ENCODE measurements around the gene CORT.
A peak's percentile ranks its signal among the peaks of the same experiment; 100 is the strongest.
"Not testable (repeated sequence)": the region's sequence is repeated elsewhere in the genome, so short reads cannot be mapped to it uniquely, and the experiment has no call there.

The CORT gene, protein sequence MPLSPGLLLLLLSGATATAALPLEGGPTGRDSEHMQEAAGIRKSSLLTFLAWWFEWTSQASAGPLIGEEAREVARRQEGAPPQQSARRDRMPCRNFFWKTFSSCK

GRCh38 chr1:10449751-10450150 is at the start of gene CORT:
TSS of gene CORT (plus strand) at chr1:10450031. CDS start at chr1:10450224, 193 bp downstream.
- no peak for DNase-seq

- DNase-seq = no peak
These were observed 48.5 kb upstream of the CORT start for GRCh38 chr1:10401281-10401680.

GRCh38 chr1:10402729-10403274 is 47.0 kb upstream of the CORT start:
- no peak for DNase-seq

- DNase-seq = no peak
These were observed 42.6 kb upstream of the CORT start for GRCh38 chr1:10407201-10407600.

GRCh38 chr1:10415211-10415930 is 34.5 kb upstream of the CORT start:
- peak; percentile 39 for DNase-seq

DNA sequence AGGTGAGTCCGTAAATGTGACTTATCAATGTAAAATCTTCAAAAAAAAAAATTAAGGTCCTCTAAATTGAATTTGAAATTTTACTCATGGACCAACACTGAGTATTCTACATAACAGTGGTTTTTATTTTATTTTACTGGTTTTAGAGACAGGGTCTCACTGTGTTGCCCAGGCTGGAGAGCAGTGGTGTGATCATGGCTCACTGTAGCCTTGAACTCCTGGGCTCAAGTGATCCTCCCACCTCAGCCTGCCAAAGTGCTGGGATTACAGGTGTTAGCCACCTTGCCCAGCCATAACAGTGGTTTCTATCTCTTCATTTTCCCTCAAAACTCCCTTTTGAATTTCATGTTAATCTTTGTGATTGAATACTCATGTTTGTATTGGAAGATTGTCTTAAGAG is 33.9 kb upstream of the CORT start:
- not testable (repeated sequence) for DNase-seq

DNA sequence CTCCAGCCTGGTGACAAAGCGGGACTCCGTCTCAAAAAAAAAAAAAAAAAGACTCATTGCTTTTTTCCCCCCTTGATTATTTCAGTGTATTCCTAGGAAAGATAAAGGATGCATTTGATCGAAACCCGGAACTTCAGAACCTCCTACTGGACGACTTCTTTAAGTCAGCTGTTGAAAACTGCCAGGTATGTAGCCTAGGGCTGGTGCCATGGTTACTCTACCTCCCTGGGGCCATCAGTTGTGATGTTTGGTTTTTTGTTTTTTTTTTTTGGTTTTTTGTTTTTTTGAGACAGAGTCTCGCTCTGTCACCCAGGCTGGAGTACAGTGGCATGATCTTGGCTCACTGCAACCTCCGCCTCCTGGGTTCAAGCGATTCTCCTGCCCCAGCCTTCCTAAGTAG is 31.1 kb upstream of the CORT start:
- DNase-seq = not testable (repeated sequence)

DNA sequence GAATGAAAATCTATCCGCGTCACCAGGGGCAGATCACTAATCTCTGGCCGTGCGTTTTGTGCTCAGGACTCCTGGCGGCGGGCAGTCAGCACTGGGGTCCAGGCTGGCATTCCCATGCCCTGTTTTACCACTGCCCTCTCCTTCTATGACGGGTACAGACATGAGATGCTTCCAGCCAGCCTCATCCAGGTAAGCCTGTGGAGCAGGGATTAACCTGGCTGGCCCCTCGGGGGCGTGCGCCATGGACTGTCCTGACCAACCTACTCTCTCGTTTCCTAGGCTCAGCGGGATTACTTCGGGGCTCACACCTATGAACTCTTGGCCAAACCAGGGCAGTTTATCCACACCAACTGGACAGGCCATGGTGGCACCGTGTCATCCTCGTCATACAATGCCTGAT is 30.5 kb upstream of the CORT start:
- no peak for DNase-seq

- no peak for DNase-seq
These were observed 28.2 kb upstream of the CORT start for GRCh38 chr1:10421637-10422036.

GRCh38 chr1:10424034-10424433 is 25.8 kb upstream of the CORT start:
- DNase-seq = no peak

GRCh38 chr1:10424651-10425050 is 25.2 kb upstream of the CORT start:
- no peak for DNase-seq

GRCh38 chr1:10425826-10426534 is 23.9 kb upstream of the CORT start:
- not testable (repeated sequence) for DNase-seq

GRCh38 chr1:10426535-10426848 is 23.3 kb upstream of the CORT start:
- not testable (repeated sequence) for DNase-seq

DNA sequence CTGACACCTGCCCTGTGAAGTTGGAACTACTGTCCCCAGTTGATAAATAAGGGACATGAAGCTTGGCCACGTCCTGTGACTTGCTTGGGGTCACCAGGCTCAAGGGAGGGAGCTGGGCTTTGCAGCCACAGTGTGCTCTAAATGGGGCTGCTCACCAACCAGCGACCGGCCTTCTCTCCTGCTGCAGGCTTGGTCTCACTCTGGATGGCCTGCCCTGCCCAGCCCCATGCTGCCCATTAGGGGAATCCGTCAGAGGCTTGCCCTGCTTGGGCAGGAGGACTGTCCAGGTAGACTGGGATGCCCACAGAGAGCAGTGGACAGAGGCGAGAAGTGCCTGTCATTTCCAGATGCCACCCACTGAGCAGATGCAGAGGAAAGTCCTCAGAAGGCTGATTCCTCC is 20.8 kb upstream of the CORT start:
- DNase-seq = no peak

DNA sequence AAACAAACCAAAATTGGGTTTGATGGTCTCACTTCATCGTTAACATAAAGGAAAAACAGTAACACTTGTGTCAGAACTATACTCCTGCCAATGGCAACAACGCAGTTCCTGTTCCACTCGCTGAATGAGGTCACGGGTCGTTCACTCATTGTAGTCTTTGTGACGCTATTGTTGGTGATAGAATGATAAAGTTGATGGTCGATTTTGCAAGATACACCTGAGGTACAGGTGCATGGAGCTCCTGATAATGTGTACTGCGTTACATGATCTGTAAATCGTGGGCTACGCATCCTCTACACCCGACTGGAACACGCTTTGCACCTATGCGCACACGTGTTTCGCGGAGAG is 20.0 kb upstream of the CORT start:
- DNase-seq = peak; percentile 27

DNA sequence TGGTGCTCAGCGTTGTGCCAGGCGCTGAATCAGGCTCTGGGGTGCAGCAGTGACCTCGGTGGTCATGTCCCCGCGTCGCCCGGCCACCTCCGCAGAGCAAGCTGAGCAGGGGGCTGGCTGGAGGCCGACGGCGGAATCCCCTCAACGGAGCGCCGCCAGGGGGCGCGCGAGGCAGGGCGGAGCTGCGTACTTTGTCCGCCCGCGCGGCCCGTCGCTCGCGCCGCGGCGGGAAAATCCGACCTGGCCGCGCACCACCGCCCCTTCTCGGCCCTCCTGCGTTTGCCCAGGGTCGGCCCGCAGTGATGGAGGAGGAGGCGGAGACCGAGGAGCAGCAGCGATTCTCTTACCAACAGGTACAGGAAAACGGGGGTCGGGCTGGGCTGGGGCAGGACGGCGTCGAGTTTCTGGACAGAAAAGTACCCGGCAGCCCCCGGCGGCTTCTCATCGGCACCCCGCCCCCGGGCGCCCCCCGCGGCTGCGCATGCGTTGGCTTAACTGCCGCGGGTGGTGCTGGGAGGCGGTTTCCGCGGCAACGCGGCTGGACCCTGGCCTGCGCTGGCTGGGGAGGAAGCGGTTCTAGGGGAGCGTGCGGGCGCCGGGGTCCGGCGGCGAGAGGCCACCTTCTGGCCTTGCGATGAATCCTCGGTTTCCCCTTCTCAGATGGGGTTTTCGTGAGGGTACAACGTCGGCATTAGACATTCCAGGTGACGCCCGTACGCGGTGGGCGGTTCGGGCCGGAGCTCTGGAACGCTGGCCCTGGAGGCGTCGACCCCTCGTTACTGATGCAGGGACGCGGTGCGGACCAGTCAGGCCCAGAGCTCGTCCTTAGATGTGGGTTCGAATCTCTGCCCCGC is 19.4 kb upstream of the CORT start, which contains the start of gene CENPS:
Gene CENPS, plus strand, starts transcription at position 218 of the 854 bp plus-strand sequence. Its CDS starts 85 bp downstream, at position 303.
- peak; percentile 81 for DNase-seq

DNA sequence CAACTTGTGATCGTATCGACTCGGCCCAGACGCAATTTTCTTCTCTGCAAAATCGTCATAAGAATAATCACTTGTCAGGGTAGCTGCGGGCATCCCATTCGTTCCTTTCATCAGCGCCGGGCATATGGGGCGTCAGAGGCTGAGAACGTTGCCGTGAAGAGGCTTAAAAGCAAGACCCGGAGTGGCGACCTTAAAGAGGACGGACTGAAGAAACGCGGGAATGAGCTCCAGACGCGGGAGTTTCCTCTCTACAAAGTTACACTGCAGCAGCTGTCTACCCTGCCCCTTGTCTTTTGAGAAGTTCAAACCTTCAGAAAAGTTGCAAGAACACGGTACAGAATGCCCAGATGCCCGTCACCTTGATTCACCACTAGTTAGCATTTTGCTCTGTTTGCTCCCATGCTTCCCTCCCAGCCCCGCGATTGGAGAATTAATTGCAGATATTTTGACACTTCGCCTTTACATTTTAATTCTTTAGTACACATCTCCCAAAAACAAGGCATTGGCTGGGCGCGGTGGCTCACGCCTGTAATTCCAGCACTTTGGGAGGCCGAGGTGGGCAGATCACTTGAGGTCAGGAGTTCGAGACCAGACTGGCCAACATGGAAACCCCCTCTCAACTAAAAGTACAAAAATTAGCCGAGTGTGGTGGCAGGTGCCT is 18.6 kb upstream of the CORT start:
- peak; percentile 19 for DNase-seq

GRCh38 chr1:10432910-10433700 is 16.7 kb upstream of the CORT start:
- no peak for DNase-seq

GRCh38 chr1:10433790-10434189 is 16.0 kb upstream of the CORT start:
- DNase-seq = no peak

DNA sequence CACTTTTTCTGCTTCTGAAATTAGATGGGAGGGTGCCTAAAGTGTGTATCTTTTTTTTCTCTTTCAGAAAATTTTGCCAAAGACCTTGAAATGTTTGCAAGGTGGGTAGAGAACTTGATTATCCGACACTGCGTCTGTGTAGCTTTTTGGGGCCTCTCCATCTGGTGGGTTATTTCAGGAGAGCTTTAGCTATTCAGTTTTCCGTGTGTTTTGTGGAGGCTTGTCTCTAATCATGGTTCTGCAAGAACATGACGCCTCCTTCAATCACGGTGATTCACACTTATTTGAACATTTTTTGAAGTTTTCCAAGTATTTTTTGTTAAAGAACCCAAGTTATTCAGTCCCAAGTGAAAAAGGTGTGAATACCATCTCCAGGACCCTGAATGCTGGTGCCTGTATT is 15.2 kb upstream of the CORT start:
- DNase-seq = no peak

DNA sequence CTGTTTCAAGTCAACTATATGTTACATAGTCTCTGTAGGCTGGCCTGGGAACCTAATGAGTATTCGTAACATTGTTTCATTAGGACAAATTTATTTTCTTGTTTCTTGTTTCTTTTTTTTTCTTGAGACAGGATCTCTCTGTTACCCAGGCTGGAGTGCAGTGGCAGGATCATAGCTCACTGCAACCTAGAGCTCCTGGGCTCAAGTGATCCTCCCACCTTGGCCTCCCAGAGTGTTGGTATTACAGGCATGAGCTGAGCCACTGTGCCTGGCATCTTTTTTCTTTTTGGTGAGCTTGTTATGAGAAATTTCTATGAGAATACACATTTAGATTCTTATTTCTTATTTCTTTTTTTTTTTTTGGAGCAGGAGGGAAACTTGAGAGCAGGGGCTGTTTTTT is 12.8 kb upstream of the CORT start:
- no peak for DNase-seq

DNA sequence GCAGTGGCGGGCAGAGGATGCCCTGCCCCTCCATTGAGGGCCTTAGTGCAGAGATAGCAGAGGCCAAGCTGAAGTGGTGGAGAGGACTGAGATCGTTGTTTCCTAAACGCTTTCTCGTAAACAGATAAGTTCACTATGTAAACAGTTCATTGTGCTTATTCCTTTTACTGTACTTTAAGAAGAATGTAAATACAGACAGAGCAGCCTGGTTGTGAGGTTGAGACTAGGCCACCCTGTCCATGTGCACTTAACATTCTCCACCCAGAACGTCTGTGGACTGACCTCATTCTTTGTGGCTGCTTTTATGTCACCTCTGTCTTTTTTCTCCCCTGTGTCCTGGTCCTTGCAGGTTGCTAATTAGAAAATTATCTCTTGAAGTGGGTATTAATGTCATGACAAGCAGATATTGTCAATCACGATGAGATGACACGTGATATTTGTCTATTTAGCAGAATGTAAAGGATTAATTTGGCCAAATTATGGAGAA is 11.1 kb upstream of the CORT start:
- DNase-seq = no peak

All from CD4-positive, alpha-beta T cell treated with Interleukin-15 for 1 hour (primary cell).